ENCODE measurements around the gene RTCA.
"Not testable (repeated sequence)": the region's sequence is repeated elsewhere in the genome, so short reads cannot be mapped to it uniquely, and the experiment has no call there.

The RTCA gene

DNA sequence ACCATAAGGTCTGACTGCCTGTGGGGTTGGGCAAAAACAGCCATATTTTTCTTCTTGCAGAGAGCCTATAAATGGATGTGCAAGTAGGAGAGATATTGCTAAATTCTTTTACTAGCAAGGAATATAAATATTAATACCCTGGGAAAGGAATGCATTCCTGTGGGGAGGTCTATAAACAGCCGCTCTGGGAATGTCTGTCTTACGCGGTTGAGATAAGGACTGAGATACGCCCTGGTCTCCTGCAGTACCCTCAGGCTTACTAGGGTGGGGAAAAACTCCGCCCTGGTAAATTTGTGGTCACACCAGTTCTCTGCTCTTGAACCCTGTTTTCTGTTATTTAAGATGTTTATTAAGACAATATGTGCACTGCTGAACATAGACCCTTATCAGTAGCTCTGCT, 1.9 kb upstream of the RTCA start:
- not testable (repeated sequence) for DNase-seq

DNA sequence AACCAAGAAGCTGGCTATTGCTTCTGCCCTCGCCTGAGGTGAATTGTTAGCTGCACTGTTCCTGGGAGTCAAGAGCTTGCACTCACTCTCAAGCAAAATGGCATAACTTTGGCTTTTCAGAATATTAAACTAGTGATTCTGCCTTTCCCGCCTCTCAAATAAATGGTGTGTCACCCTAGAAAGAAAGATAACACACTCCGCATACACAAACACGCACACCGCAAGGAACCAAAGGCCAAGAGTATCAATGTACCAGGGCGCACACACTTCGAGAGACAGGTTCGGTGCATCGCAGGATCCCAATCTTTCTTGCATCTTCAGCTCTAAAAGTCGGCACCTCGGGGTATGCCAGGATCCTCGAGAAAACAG, 470 bp upstream of the RTCA start:
- no peak for DNase-seq

DNA sequence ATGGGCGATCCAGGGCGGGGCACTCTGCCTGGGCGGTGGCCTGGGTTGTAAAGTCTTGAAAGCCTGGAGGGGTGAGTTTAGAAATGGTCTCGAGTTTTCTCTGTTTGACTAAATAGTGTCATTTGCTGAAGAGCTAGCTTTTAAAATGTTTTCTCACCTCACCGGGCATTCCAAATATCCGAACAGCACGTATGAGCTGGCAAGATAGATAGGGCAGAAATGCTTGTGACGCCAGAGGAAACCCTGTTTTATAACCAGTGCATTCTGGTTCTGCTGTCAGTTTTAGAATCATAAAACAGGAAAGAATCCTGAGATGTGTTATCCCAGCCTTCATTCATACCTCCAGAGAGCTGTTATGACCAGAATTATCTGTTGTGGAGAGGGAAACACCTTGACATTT, 725 bp downstream of the RTCA start:
- no peak for DNase-seq

DNA sequence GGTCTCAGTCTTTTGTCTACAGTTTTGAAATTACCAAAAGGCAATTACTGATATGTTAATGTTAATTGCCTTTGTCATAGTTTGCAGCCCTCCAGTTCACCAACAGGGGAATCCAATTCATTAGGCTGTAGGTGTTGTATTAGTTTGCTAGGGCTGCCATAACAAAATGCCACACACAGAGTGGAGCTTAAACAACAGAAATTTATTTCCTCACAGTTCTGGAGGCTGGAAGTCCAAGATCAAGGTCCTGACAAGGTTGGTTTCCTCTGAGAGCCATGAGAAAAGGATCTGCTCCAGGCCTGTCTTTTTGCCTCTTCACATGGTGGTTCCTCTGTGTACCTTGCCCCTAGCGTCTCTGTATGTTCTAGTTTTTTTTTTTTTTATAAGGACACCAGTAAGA, 1.3 kb downstream of the RTCA start:
- DNase-seq = no peak

DNA sequence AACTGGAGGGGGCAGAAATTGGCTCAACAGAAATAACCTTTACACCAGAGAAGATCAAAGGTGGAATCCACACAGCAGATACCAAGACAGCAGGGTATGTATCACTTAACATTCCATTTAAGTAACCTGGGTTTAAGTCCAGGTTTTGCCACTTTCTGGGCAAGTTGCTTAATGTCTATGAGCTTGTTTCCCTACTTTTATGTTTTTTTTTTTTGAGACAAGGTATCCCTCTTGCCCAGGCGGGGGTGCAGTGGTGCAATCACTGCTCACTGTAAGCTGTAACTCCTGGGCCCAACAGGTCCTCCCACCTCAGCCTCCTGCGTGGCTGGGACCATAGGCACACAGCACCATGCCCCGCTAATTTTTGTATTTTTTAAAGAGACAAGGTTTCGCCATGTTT, 2.2 kb downstream of the RTCA start:
- no peak for DNase-seq

DNA sequence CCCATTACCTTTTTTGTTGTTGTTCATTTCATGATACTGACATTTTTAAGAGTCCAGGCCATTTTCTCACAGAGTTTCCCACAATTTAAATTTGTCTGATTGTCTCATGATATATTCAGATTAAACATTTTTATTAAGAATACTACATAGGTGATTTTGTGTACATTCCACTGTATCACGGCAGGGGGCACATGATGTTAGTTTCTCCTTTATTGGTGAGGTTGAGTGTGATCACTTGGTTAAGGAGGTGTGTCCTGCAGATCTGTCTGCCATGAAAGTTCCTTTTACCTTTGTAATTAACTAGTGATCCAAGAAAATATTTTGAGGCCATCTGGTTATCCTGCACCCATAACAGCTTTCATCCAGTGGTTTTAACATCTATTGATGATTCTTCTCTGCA, 11.8 kb downstream of the RTCA start:
- no peak for DNase-seq

DNA sequence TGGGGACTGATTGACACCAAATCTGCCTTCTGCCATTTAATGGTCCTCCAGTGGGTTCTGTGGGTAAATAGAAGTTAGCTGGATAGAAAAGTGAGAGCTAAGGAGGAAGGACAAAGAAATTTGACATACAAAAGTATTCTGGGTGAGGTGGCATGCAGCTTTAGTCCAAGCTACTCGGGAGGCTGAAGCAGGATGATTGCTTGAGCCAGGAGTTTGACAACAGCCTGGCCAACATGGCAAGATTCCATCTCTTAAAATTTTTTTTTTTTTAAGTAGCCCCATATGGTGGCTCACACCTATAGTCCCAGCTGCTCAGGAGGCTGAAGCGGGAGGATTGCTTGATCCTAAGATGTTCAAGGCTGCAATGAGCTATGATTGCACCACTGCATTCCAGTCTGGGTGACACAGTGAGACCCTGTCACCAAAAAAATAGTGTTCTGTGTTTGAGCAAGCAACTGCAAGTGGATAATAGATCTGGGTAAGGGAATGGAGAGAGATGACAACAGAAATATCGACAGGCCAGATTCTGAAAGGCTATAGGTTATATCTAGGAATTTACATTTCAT, 13.4 kb downstream of the RTCA start:
- no peak for DNase-seq

DNA sequence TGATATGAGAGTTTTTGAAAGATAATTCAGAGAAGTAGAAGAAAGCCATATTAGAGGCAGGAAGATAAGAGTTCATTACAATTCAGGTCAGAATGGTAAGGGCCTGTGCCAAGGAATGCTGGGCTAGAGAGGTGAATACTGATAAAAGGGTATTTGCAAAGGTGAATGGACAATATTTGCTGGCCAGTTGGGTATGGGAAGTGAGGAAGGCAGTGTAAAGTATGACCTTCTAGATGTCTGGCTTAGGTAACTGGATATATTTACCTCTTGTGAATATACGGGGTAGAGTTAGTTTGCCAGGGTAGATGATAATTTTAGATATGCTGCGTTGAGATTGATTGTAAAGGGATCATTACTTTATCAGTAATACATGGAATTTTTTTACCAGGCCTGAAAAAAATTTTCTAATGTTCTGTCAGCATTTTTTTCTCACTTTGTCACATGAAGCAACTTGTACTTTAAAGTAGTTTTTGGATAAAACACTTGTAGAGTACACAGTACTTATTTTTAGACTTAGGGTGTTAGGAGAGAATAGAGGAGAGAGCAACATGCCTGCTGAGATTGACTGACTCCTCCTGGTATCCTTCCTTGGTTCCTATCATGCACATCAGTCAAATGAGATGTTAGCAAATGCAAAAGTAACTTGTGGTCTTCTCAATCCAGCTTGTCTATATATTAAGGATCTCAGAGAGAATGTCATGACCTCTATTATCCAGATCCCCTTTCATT, 14.1 kb downstream of the RTCA start:
- DNase-seq = no peak

DNA sequence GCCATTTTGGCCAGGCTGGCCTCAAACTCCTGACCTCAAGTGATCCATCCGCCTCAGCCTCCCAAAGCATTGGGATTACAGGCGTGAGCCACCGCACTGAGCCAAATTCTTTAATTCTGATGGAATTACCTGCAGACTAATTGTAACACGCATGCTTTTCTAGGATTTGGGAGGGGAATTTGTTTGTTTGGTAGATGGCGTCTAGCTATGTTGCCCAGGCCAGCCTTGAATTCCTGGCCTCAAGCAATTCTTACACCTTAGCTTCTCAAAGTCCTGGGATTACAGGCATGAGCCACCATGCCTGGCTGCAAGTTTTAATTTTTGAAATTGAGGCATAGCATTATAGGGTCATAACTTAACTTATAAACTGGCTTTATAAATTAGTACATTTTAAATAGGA, 18.6 kb downstream of the RTCA start:
- DNase-seq = no peak

DNA sequence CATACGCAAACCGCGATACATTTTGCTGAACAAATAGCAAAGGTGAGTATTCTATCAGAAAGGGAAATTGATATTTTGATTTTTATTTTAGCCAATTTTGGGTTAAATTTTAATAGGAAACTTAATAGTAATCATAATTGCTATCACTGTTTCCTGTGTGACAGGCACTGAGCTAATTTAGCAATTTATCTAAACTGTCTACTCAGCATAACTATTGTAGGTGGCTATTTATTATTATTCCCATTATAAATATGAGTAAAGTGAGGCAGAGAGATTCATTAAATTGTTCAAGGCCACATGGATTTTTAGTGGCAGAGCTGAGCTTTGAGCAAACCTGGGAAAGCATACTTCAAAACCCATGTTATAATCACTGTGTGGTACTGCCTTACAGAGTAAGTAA, 21.1 kb downstream of the RTCA start:
- no peak for DNase-seq

DNA sequence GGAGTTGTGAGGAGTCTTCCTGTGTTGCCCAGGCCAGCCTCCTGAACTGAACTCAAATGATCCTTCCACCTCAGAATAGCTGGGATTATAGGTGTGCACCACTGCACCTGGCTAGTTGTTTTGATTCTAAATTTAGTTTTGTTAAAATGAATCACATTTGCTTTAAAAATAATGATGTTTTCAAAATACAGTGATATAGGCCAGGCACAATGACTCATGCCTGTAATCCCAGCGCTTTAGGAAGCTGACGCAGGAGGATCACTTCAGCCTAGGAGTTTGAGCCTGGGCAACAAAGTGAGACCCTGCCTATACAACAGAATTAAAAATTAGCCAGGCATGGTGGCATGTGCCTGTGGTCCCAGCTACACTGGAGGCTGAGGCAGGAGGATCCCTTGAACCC, 24.3 kb downstream of the RTCA start:
- DNase-seq = no peak

DNA sequence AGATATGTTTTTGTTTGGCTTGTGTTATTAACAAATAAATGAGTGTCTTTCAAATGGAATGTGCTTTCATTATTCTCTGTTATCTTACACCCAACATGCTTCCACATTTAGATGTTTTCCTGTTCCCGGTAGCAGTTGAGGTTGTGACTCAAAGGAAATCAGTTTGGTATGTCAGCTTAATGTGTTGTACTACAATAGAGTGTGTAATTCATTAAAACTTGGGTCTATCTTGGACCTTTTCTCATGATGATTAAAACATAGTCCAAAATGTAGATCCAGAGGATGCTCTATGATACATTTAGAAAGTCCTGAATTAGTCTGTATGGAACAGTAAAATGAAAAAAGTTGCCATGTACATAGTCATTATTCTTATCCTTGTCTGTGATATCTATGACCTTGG, 26.7 kb downstream of the RTCA start:
- no peak for DNase-seq

DNA sequence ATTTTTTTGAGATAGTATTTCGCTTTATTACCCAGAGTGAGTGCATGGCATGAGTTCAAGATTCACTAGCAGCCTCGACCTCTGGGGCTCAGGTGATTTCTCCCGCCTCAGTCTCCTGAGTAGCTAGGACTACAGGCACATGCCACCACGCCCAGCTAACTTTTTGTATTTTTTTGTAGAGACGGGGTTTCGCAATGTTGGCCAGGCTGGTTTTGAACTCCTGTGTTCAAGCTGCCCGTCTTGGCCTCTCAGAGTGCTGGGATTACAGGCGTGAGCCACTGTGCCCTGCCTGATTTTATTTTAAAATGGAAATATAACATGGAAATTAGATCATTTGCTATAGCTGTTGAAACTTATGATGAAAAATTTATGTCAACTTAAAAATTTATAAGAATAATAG, 30.1 kb downstream of the RTCA start:
- no peak for DNase-seq

DNA sequence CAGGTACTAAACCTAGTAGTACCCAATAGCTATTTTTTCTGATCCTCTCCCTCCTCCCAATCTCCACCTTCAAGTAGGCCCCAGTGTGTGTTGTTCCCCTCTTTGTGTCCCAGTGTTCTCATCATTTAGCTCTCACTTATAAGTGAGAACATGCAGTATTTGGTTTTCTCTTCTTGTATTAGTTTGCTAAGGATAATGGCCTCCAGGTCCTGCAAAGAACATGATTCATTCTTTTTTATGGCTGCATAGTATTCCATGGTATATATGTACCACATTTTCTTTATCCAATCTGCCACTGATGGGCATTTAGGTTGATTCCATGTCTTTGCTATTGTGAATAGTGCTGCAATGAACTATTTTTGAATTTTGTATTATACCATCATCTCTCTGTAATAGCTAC, 31.0 kb downstream of the RTCA start:
- DNase-seq = not testable (repeated sequence)

DNA sequence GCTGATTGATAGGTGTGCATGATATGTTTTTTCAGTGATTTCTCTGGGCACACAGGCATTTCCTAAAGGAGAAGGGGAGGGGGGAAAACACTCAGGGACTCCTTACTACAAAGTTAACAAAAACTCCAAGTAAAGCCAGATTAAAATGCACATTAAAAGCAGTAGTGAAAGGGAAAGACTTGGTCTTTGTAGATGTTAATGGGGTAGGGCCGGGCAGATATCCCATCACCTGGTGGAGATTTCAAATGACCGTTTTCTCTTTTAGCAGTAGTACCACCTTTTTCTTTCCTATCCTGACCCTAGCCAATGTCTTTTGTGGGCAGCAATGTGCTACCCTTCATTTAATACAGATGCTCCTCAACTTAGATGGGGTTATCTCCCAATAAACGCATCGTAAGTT, 32.5 kb downstream of the RTCA start:
- no peak for DNase-seq

DNA sequence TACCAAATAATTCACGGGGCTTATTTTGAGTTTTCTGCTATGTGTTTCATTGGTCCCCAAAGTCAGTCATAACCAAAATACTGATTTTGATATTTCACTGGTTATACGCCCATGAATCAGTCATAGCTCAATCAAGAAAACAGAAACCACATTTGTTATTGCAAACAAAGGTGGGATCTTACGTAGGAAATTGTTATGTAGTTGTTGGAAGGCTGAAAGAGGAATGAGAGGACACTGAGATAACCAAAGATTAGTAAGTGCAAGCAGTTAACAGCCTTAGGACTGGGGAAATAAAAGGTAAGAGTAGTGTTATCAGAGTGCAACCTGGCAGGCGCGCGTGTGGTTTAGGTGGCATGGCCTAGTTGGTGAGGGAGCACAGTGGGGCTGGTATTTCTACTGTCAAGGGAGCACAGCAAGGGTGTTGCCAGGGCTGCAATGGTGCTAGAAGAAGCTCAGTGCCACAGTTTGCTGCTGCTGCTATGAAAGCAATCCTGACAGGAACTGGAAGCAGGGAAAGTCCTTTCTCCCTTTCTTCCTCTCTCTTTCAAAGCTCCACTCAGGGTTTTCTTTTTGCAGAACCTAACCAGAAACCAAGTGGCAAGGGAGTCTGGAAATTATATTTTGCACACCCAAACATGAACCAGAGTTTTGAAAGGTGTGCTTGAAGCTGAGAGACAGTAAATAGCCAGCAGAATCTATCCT, 33.7 kb downstream of the RTCA start:
- DNase-seq = no peak

DNA sequence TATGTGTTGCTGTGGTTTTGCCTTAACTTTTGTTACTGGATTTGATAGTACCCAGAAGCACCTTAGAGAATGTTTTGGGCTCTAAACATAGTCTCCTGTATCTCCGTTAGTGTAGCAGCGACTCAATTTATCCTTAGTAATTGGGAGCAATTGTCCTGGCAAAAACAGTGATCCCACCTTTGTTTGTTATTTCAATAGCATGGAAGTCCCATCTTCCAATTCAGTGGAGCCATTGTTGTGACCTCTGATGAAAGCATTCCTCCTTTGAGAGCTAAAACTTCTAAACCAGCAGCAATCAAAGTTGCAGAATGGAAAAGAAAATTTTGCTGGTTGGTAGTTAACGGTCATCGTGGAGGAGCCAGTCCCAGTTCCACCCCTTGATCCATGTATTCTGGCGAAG, 34.7 kb downstream of the RTCA start:
- DNase-seq = no peak

DNA sequence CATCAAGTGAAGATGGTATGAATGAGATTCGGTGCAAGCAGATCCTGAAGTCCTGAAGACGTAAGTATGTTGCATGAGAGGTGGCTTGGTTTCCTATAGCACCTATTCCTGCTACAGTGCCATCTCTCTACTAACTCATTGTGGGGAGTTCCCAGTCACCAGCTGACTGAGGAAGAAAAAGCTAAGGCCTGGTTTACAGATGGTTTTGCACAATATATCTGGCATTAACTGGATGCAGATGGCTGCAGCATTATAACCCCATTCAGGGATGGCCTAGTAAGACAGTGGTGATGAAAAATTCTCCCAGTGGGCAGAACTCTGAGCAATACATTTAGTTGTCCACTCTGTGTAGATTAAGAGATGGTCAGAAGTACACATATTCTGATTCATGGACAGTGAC, 36.7 kb downstream of the RTCA start:
- DNase-seq = no peak

DNA sequence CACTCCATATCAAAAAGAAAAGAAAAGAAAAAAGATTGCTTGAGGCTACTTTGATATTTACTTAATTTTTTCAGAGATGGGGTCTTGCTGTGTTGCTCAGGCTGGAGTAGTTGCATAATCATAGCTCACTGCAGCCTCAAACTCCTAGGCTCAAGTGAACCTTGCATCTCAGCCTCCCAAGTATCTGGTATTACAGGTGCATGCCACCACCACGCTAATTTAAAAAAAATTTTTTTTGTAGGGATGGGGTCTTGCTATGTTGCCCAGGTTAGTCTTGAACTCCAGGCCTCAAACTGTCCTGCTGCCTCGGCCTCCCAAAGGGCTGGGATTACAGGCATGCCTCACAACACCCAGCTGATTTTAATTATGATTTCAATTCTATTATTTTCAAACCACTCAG, 38.2 kb downstream of the RTCA start:
- DNase-seq = no peak

DNA sequence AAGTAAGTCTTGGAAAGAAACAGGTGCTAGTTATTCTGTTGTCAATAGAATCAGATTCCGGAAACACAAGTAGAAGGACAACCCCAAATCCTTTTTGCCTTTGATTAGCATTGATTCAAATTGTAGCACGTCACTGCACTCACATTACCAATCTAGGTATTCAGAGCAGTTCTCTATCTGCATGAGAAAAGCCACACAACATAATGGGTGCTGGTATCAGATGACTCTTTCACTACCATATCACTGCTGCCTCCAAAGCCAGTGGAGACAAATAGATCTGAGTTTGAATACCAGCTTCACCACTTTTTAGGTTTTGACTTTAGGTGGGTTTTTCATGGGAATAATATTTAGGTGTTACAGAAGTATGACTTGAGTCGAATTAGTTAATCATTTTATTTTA, 38.9 kb downstream of the RTCA start:
- DNase-seq = no peak

DNA sequence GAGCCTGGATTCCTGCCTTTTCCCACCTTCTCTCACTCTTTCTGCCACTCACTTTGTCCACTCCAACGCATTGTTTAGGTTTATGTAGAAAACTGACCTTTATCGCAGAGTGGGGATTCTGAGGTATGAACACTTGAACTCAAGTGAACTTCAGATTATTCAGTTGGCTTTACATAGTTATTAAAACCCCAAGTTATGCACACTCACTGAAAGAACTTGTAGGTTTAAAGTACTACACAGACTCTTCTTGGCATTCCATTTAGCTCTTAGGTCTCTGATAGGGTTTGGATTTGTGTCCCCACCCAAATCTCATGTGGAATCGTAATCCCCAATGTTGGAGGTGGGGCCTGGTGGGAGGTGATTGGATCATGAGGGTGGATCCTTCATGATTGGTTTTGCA, 39.9 kb downstream of the RTCA start:
- DNase-seq = no peak

DNA sequence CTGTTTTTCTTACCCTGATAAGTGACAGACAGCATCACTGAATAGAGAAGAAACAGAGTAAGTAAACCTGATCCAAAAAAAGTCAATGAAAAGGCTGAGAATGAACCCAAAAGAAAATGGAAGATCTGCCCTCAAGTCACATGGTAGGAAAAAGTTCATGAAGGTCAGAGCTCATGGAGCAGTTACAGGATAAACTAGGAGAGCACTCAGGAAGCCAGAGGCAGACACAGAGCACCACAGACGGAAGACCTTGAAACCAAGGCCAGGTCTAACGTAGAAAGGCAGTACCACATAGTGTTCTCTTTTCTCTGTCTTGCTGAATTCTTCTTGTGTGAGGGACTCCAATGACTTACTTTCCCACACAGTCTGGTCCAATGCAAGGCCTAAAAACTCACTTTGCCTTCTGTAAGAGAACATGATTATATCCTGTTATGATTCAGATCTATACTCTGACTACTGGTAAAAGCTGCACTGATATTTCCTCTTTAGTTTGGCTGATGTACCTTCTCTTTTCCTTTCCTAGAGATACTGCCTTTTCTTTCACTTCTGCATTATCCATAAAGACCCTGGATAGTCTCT, 40.8 kb downstream of the RTCA start:
- no peak for DNase-seq

DNA sequence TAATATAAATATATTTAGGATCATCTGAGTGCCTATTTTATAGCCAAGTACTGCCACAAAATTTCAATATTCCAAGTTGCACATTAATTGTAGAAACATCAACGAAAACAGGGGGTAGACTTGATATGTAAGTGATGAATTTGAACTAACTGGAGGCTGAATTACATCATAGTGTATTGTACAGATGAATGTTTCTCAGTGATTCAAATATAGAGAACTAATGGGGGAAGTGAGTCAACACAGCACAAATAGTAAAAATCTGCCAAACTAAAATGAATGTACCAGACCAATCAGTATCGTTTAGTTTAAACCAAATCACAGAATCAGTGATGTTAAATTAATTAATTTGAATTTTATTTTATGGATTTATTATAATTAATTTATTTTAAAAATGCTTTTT, 42.8 kb downstream of the RTCA start:
- no peak for DNase-seq

DNA sequence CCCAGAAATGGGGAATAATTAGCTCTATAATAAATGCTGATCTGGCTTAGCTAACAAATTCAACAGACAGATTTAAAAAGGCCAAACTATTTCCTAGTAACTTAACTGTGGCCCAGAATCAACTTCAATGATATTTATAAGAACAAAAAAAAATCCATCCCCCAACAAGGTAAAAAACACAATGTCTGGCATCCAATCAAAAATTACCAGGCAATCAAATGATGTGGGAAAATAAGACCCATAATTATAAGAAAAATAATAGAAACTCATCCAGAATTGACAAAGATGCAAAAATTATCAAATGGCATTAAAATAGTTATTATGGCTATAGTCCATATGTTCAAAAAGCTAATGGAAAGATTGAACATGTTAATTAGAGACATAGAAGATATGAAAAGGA, 43.8 kb downstream of the RTCA start:
- no peak for DNase-seq
